CD4-positive, CD25-positive, alpha-beta regulatory T cell (primary cell): ENCODE results near the gene CCL1. TPM values are rescaled to one million over a fixed set of nuclear protein-coding genes. Genes with fewer than 3 reads are reported as not detected.

Experiments used
- ATAC-seq, 2 donors: fragments of 150-1000 bp; cut with Tn5 transposase; one replicate each; pipeline ENCODE4 v1.10.0; 2021; ENCODE audit warnings: low read depth in 2 of 2, moderate number of reproducible peaks in 2 of 2, moderate library complexity in 1 of 2
- DNase-seq, 3 donors: peaks; one replicate each; pipeline versions ENCODE4 v3.0.0 to v3.0.0-alpha.2; 2012 to 2022; ENCODE audit warnings: mixed read lengths in 1 of 3
- H3K27ac ChIP-seq: one replicate; pipeline ENCODE4 v1.7.0; 2013; ENCODE audit warnings: mild to moderate bottlenecking, low read length; ENCODE audit not compliant: insufficient read depth, poor library complexity, severe bottlenecking
- H3K27me3 ChIP-seq: one replicate; pipeline ENCODE4 v1.7.0; 2013; ENCODE audit warnings: low read length; ENCODE audit not compliant: control insufficient read depth, insufficient read depth
- H3K36me3 ChIP-seq: one replicate; pipeline ENCODE4 v1.7.0; 2013; ENCODE audit warnings: mild to moderate bottlenecking, low read length, moderate library complexity; ENCODE audit not compliant: control insufficient read depth, insufficient read depth
- H3K4me1 ChIP-seq: 2 replicates; pipeline ENCODE4 v1.7.0; 2013; ENCODE audit warnings: mild to moderate bottlenecking, low read length; ENCODE audit not compliant: insufficient read depth, control insufficient read depth, poor library complexity, severe bottlenecking
- H3K4me3 ChIP-seq: one replicate; pipeline ENCODE4 v1.7.0; 2013; ENCODE audit warnings: low read depth, mild to moderate bottlenecking, low read length, moderate library complexity
- H3K9me3 ChIP-seq, 2 experiments: 1 replicate in 1 of 2; 2 replicates in 1 of 2; pipeline ENCODE4 v1.7.0; 2013; ENCODE audit warnings: low read length in 2 of 2, mild to moderate bottlenecking in 1 of 2, moderate library complexity in 1 of 2; ENCODE audit not compliant: control insufficient read depth in 2 of 2
- H3K27ac Mint-ChIP-seq, 3 donors: one replicate each; pipeline ENCODE4 v1.8.0; 2020 to 2022; ENCODE audit warnings: mild to moderate bottlenecking in 3 of 3, mixed read lengths in 3 of 3, moderate library complexity in 2 of 3
- H3K27me3 Mint-ChIP-seq: one replicate; pipeline ENCODE4 v1.8.0; 2022; ENCODE audit warnings: mild to moderate bottlenecking, mixed read lengths
- H3K36me3 Mint-ChIP-seq: one replicate; pipeline ENCODE4 v1.8.0; 2020; ENCODE audit warnings: mixed read lengths
- H3K4me1 Mint-ChIP-seq, 4 donors: one replicate each; pipeline ENCODE4 v1.8.0; 2020 to 2022; ENCODE audit warnings: mixed read lengths in 4 of 4, mild to moderate bottlenecking in 1 of 4
- H3K4me3 Mint-ChIP-seq, 4 donors: one replicate each; pipeline ENCODE4 v1.8.0; 2020 to 2022; ENCODE audit warnings: mild to moderate bottlenecking in 4 of 4, mixed read lengths in 4 of 4, moderate library complexity in 3 of 4
- H3K9me3 Mint-ChIP-seq, 7 donors: one replicate each; pipeline ENCODE4 v1.8.0; 2020 to 2022; ENCODE audit warnings: mixed read lengths in 7 of 7, mild to moderate bottlenecking in 3 of 7, moderate library complexity in 2 of 7
- polyA plus RNA-seq, 4 donors: library from polyadenylated mRNA; unstranded; fragments of 300-500 nt; fragmentation: Illumina TruSeq; gene quantifications; one replicate each; pipeline ENCODE4 v1.2.3, GENCODE V29; 2021
- total RNA-seq: library from RNA; stranded (reverse); gene quantifications from one replicate; pipeline ENCODE4 v1.2.3, GENCODE V29; 2022

CCL1 gene
- total and polyA plus RNA-seq, 5 donors from 2014 or later: not detected

DNA sequence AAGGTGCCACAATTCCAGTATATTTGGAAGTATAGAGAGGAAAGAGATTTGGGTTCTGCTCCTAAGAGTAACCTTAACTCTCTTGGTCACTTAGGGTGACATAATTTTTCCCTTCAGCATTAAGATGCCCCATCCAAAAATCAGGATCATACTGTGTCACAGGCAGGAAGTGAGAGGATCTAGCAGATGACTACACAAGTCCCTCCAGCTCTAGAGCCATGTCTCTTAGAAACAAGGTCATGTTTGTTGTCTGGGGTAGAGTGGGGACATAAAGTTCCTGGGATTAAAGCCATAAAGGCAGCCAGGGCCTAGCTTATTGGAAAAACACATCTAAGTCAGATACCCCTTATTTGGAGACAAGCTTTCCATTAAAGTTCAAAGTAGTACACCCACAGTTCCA lies 41.1 kb downstream of the CCL1 start:
- DNase-seq (no peak), ATAC-seq (no peak)
- Mint-ChIP-seq H3K4me1 (no peaks in the 10 kb centered on the region), H3K27me3 (peaks cover 5% of the 10 kb centered on the region), H3K36me3 (no peaks in the 10 kb centered on the region), H3K9me3 (peaks cover 0 to 19% (median 2%) of the 10 kb centered on the region in 7 donors), H3K27ac (no peak overlapping the region), H3K4me3 (no peak overlapping the region)
- no peaks in the 10 kb centered on the region for H3K4me1 ChIP-seq
- H3K9me3 ChIP-seq: peaks cover 0 to 7% of the 10 kb centered on the region in 2 experiments
- peaks cover 7% of the 10 kb centered on the region for H3K27me3 ChIP-seq
- no peak overlapping the region for H3K27ac ChIP-seq
- H3K36me3 ChIP-seq: no peaks in the 10 kb centered on the region
- H3K4me3 ChIP-seq: no peak overlapping the region

DNA sequence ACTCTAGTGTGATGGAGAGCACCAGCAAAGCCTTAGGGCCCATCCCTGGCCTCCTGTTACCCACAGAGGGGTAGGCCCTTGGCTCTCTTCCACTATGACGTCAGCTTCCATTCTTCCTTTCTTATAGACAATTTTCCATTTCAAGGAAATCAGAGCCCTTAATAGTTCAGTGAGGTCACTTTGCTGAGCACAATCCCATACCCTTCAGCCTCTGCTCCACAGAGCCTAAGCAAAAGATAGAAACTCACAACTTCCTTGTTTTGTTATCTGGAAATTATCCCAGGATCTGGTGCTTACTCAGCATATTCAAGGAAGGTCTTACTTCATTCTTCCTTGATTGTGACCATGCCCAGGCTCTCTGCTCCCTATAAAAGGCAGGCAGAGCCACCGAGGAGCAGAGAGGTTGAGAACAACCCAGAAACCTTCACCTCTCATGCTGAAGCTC lies 44.0 kb downstream of the CCL1 start, which contains the start of gene CCL8:
TSS of gene CCL8 (plus strand) at position 397 of the 445 bp plus-strand sequence. CDS start 67 bp downstream, outside the sequence.
- H3K4me1 Mint-ChIP-seq: no peaks in the 10 kb centered on the region

DNA sequence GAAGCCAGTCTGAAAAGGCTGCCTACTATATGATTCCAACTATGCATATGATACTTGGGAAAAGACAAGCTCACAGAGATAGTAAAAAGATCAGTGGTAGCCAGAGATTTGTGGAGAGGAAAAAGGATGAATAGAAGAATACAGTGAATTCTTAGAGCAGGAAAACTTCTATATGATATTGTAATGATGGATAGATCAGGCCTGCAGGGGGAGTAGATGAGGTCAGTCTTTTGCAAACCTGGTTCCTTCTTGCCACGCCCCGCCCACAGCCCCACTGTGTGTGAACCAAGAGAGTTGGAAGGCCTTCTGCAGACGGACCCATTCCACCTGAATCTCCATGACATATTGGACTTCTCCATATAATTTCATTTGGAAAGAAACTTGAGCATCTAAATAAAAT lies 44.6 kb downstream of the CCL1 start:
- DNase-seq: peak in 1 of 3 donors; percentile 15
- no peak for ATAC-seq
- Histone ChIP-seq H3K27me3 (peaks cover 8% of the 10 kb centered on the region), H3K9me3 (no peaks in the 10 kb centered on the region), H3K4me3 (no peak overlapping the region), H3K27ac (no peak overlapping the region), H3K36me3 (no peaks in the 10 kb centered on the region), H3K4me1 (no peaks in the 10 kb centered on the region)
- Mint-ChIP-seq H3K4me1 (no peaks in the 10 kb centered on the region), H3K27ac (no peak overlapping the region), H3K9me3 (peaks cover 0 to 2% (median 0%) of the 10 kb centered on the region in 7 donors), H3K27me3 (peaks cover 21% of the 10 kb centered on the region), H3K36me3 (no peaks in the 10 kb centered on the region), H3K4me3 (no peak overlapping the region)

More for the DNA sequence above, 44.0 kb downstream of the CCL1 start, which contains the start of gene CCL8:
- H3K4me3 ChIP-seq: no peak within 1 kb of the TSS
- DNase-seq (no peak), ATAC-seq (no peak)
- H3K9me3 ChIP-seq: no peaks in the 10 kb centered on the region
- H3K36me3 ChIP-seq: no peaks in the 10 kb centered on the region
- no peak within 1 kb of the TSS for H3K27ac ChIP-seq
- H3K9me3 Mint-ChIP-seq: peaks cover 0 to 6% (median 0%) of the 10 kb centered on the region in 7 donors
- no peaks in the 10 kb centered on the region for H3K4me1 ChIP-seq
- peaks cover 5% of the 10 kb centered on the region for H3K27me3 ChIP-seq
- no peak within 1 kb of the TSS for H3K27ac Mint-ChIP-seq
- H3K27me3 Mint-ChIP-seq: peaks cover 21% of the 10 kb centered on the region
- H3K36me3 Mint-ChIP-seq: no peaks in the 10 kb centered on the region
- H3K4me3 Mint-ChIP-seq: no peak within 1 kb of the TSS

DNA sequence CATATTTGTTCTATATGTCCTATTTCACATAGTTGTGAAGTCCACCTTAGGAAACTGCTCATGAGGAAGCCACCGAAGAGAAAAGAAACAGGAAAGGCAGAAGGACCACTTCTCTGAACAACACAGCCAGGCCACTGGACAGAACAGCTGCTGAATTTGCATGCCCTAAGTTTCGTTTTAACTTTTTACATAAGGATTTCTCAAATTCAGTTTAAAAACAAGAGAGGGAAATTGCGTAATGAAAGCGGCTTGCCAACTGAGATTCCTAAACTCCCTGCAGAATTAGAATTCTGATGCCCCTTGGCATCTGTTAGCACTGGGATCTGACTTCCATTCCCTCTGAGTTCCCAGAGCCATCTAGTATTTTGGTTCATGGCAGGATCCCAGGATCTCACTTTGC lies 48.8 kb downstream of the CCL1 start:
- Mint-ChIP-seq H3K36me3 (no peaks in the 10 kb centered on the region), H3K4me1 (no peaks in the 10 kb centered on the region)

DNA sequence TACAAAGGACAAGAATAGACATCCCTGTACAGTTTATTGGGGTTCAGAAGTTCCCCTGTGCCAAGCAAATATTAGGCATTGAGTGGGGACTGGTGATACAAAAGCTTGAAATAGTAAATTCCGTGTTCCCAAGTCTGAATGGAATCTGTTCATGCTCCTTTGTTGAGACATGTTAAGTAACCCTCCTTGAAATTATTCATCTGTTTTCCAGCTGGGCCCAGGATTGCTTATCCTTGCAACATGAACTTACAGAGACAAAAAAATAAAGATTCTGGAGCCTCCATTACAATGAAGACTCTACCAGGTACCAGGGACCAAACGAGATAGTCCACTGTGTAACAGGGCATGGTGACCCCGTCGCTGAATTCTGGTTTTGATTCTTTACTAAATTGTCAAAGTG lies 49.9 kb downstream of the CCL1 start:
- Mint-ChIP-seq H3K27me3 (peaks cover 16% of the 10 kb centered on the region), H3K9me3 (peaks cover 0 to 2% (median 0%) of the 10 kb centered on the region in 7 donors), H3K27ac (no peak overlapping the region), H3K36me3 (no peaks in the 10 kb centered on the region), H3K4me3 (no peak overlapping the region), H3K4me1 (no peaks in the 10 kb centered on the region)
- no peak for DNase-seq
- Histone ChIP-seq H3K4me1 (no peaks in the 10 kb centered on the region), H3K4me3 (no peak overlapping the region), H3K36me3 (no peaks in the 10 kb centered on the region), H3K27ac (no peak overlapping the region), H3K27me3 (peaks cover 13% of the 10 kb centered on the region), H3K9me3 (no peaks in the 10 kb centered on the region)
- ATAC-seq: no peak

More for the DNA sequence above, 48.8 kb downstream of the CCL1 start:
- no peak for ATAC-seq
- no peak for DNase-seq
- no peak overlapping the region for H3K27ac Mint-ChIP-seq
- H3K27me3 ChIP-seq: peaks cover 13% of the 10 kb centered on the region
- no peak overlapping the region for H3K4me3 ChIP-seq
- H3K27ac ChIP-seq: no peak overlapping the region
- no peaks in the 10 kb centered on the region for H3K36me3 ChIP-seq
- no peaks in the 10 kb centered on the region for H3K9me3 ChIP-seq
- no peaks in the 10 kb centered on the region for H3K4me1 ChIP-seq
- H3K4me3 Mint-ChIP-seq: no peak overlapping the region
- H3K27me3 Mint-ChIP-seq: peaks cover 16% of the 10 kb centered on the region
- peaks cover 0 to 2% (median 0%) of the 10 kb centered on the region in 7 donors for H3K9me3 Mint-ChIP-seq

DNA sequence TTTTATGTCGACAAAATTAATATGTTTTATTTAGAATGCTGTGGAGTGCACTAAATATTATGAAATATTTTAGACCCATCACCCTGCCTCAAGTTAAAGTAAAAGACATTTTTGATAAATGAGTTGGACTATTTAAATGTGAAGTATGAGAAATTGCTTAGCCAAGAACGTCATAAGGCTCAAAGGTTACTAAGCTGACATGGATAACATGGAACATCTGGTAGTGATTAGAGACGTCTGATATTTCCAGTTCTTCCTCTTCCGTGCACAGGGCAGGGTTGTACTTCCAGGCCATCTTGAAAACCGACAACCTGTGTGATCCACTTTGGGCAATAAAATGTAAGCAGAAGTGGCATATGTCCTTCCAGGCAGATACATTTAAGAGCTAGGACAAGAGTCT lies 51.0 kb downstream of the CCL1 start:
- no peak for DNase-seq
- no peak overlapping the region for H3K4me3 ChIP-seq
- no peaks in the 10 kb centered on the region for H3K9me3 ChIP-seq
- H3K27ac ChIP-seq: no peak overlapping the region
- no peak overlapping the region for H3K4me3 Mint-ChIP-seq
- H3K27me3 ChIP-seq: peaks cover 13% of the 10 kb centered on the region
- no peaks in the 10 kb centered on the region for H3K36me3 ChIP-seq
- no peak overlapping the region for H3K27ac Mint-ChIP-seq
- H3K4me1 ChIP-seq: no peaks in the 10 kb centered on the region
- H3K36me3 Mint-ChIP-seq: no peaks in the 10 kb centered on the region
- peaks cover 0 to 2% (median 0%) of the 10 kb centered on the region in 7 donors for H3K9me3 Mint-ChIP-seq
- ATAC-seq: no peak
- H3K27me3 Mint-ChIP-seq: peaks cover 20% of the 10 kb centered on the region
- H3K4me1 Mint-ChIP-seq: no peaks in the 10 kb centered on the region

DNA sequence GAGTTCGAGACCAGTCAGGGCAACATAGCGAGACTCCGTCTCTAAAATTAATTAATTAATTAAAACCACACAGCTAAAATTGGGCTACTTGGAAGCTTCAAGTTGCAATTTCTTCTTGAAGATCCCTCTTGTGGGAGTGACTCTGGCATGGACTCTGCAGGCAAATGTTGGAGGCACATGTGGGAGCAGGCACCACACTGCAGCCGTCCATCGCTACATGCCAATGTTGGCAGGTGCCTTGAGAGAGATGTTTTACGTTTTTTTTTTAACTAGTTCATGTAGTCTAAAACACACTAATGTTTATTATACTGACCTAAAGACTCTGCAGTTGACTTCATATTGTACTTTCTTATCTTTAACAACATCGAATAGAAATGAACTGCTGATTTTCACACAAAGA lies 51.7 kb downstream of the CCL1 start:
- Mint-ChIP-seq H3K4me3 (no peak overlapping the region), H3K36me3 (no peaks in the 10 kb centered on the region), H3K9me3 (peaks cover 0 to 2% (median 0%) of the 10 kb centered on the region in 7 donors), H3K4me1 (no peaks in the 10 kb centered on the region), H3K27me3 (peaks cover 15% of the 10 kb centered on the region), H3K27ac (no peak overlapping the region)
- no peaks in the 10 kb centered on the region for H3K4me1 ChIP-seq
- no peak overlapping the region for H3K4me3 ChIP-seq
- no peaks in the 10 kb centered on the region for H3K36me3 ChIP-seq
- no peak overlapping the region for H3K27ac ChIP-seq
- no peak for ATAC-seq
- no peaks in the 10 kb centered on the region for H3K9me3 ChIP-seq
- no peak for DNase-seq
- H3K27me3 ChIP-seq: peaks cover 13% of the 10 kb centered on the region
